ENCODE measurements around the gene MRPL28.
"Not testable (repeated sequence)": the region's sequence is repeated elsewhere in the genome, so short reads cannot be mapped to it uniquely, and the experiment has no call there.

The MRPL28 gene

DNA sequence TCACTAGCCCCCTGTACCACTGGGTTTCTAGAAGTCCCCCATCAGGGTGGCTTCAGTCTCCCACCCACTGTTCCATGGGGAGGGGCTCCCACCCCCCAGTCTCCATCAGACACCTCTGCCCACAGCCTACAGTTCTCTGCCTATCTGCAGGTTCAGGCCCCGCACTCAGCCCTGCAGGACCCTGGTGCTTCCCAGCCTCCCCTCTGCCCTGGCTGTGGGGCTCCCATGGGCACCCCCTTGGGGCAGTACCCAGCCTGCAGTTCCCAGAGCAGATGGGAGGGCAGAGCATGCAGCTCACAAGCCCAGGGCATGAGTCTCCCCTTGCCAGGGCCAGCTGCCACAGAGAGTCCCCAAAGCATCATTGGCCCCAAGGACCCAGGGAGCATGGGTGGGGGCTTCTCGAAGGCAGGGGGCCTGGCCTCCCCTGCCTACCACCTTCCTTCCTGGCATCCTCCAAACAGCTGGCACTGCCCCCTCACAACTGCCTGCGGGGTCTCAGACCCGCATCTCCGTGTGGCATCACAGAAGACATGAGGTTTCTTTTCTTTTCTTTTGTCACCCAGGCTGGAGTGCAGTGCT, 2.8 kb upstream of the MRPL28 start:
- no peak for DNase-seq

- no peak for DNase-seq
Observed at GRCh38 chr16:372302-372983, 2.1 kb upstream of the MRPL28 start.

DNA sequence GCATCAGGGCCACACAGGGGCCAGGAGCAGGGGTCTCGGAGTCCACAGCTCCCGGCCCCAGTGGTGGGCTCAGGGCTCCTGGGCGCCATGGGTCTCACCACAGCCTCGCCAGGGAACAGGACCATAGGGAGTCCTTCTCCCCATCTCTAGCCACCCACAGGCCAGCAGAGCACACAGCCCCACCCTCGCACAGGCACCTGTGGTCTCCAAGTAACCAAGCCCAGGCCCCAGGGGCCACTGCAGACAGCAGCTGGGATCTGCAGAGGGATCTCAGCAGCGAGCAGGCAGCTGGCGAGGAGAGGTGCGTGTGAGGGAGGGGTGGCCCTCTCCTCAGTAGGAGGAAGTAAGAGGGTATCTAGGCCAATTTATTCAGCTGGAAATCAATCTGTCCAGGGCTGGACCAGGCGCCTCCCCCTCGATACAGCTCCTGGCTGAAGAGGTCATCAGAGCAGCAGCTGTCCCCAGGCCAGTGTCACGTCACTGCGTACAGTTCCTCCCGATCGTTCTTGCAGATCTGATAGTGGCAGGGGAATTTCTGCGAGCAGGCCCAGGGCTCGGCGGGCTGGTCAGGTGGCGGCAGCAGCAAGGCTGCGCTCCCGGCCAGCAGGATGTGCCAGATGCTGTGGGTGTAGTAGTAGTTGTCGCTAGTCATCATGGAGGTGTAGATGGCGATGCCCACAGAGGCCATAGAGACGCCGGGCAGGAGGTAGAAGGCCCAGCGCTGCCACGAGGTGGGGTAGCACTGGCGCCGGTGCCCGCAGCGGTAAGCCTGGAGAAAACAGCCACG, 1.4 kb upstream of the MRPL28 start:
- no peak for DNase-seq

- DNase-seq, result no peak
Observed at GRCh38 chr16:370979-371514, 709 bp upstream of the MRPL28 start.

GRCh38 chr16:369866-370436, 387 bp downstream of the MRPL28 start:
- DNase-seq, result no peak

DNA sequence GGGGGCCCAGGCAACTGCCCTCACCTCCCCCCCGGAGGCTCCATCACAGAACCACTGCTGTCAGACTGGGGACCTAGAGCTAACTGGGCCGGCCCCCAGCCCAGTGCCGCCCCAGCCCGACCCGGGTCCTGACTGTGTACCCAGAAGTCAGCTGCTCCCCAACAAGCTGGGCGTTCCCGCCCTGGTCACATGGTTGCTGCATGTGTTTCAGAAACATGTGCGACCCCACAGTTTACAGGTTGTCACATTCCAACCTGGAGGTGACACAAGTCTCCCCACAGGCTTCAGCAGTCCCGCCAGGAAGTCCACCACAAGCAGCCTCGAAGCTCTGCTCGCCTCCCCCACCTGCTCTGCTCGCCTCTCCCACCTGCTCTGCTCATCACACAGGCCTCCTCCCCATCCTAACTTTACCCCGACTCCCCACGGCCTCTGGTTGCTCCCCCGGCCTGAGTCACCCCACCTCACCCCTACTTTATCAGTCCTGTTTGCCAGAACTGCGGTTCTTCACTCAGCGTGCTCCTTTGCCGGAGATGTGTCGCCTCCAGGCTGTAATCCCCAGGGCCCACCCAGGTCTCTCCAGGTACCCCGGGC, 968 bp downstream of the MRPL28 start:
- no peak for DNase-seq

GRCh38 chr16:368388-369158, 1.8 kb downstream of the MRPL28 start:
- DNase-seq, result no peak

GRCh38 chr16:367333-367903, 2.9 kb downstream of the MRPL28 start:
- no peak for DNase-seq

GRCh38 chr16:366476-366875, 3.9 kb downstream of the MRPL28 start:
- no peak for DNase-seq

DNA sequence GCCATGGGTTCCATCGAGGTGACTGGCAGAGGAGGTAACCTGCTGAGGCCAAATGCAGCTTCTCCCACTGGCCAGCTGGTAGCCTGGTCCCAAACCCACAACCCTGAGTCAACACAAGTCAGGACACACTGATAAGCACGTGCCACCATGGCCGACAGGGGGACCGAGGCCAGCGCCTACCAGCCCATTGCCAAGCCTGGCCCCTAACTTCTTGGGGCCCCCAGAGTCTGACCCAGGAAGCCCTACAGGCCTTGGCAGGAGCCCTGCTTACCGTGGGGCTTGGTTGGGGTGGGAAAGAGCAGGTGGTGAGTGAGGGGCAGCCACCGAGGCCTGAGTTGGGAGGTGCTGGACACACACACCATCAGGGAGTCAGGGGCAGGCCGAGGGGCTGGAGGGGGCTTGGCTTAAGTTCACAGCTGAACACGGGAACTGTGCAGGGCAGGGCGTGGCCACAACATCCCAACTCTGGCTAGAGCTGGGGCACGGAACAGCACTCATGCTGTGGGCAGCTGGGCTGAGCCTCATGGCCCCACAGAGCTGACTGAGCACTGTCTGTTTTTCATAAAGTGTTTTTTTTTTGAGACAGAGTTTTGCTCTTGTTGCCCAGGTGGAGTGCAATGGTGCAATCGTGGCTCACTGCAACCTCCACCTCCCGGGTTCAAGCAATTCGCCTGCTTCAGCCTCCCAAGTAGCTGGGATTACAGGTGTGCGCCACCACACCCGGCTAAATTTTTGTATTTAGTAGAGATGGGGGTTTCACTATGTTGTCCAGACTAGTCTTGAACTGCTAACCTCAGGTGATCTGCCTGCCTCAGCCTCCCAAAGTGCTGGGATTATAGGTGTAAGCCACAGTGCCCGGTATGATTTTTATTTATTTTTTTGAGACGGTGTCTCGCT, 5.5 kb downstream of the MRPL28 start:
- no peak for DNase-seq

DNA sequence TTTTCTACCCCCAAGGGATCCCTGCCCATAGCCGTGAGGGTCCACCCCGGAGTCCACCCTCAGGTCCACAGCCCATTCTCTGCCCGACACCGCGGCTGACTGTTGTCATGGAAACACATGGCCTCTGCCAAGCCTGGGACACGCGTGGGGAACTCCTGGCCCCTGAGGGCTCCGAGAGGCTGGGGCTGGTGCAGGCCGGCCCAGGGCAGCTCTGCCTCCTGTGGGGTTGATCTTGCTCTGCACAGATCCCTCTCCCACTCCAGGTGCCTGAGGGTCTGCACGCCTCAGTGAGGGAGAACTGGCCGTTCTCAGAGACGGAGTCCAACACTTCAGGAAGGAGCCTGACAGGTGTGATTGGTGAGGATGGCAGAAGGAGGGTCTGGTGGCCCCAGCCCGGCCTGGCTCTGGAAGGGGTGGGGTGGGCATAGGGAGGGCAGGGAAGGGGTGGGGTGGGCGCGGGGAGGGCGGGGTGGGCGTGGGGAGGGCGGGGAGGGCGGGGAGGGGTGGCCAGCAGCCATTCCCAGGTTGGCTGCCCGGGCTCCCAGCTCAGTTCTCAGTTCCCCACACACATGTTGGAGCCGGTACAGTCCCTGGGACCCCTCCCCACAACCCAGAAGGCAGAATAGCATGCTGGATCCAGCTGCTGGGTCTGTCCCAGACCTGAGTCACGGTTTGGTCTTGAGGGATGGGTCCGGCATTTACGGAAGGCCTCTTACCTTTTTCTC, 6.4 kb downstream of the MRPL28 start:
- no peak for DNase-seq

DNA sequence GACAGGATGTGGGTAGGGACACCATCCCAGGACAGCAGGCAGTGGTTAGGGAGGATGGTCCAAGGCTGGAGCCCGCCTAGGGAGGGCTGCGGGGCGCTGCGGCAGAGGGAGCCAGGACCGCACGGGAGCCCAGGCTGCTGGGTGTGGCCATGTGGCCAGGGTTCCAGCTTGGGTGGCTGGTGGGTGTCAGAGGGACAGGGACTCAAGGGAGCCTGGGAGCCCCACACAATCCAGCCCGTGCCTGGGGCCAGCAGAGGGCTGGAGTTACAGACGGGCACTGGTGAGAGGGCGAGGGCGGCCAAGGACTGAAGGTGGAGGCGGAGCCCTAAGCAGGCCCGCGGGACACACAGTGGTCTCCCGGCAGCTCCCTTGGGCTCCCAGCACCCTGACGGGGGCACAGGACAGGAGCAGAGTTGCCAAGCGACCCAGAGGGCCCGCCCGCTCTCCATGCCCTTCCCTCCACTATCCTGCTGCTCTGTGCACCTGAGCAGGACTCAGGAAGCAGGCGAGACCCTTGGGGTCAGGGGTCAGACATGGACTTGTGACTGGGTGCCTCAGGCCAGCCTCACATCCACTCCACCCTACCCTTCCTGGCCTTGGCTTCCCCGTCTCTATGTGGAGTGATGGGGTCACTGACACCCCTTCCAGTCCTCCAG, 7.1 kb downstream of the MRPL28 start:
- DNase-seq, result no peak

DNA sequence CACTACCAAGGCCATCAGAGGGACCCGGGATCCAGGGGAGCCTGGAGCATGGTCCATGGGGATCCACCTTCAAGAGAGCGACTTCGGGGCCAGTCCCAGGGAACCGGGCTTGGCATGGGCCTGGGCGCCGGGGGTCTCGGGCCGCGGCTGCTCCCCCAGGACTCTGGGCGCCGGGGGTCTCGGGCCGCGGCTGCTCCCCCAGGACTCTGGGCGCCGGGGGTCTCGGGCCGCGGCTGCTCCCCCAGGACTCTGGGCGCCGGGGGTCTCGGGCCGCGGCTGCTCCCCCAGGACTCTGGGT, 7.7 kb downstream of the MRPL28 start:
- DNase-seq, result not testable (repeated sequence)

DNA sequence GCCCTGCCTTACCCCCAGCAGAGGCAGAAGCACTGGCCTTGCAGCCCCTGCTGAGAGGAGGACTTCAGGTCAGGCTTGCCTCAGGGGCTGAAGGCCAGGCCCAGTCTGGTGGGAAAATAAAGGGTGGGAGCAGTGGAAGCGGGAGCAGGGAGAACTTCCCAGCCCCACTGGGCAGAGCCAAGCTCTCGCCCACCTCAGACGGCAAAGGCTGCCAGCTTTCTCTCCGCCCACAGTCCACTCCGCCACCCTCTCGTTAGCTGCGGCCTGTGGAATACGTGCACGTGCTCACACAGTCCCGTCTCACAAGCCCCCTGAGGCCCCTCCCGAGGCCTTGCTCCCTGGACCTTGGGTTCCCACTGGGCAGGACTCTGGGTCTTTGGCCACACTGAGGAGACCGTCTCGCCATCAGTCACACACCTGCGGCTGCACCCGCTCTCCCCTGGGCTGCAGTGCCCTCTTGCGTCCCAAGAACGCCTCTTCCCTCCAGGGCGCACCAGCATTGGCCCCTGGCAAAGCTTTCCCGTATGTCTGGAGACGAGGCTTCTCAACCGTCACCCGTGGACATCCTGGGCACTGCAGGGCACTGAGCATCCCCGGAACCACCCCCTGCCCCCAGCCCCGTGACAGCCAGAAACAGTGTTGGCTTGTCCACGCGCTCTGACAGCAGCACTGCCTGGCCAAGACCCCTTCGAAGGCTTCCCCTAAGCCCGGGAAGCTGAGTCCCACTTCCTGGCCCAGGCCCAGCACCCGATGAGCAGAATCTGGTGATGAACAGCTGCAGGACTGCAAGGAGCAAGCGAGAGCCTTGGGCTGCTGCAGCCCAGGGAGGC, 8.3 kb downstream of the MRPL28 start:
- peak; percentile 81 for DNase-seq

GRCh38 chr16:361341-361871, 8.9 kb downstream of the MRPL28 start:
- DNase-seq, result no peak

- DNase-seq, result no peak
Observed at GRCh38 chr16:360698-361336, 9.5 kb downstream of the MRPL28 start.

- no peak for DNase-seq
Observed at GRCh38 chr16:359871-360697, 10.3 kb downstream of the MRPL28 start.

Data from activated CD4-positive, alpha-beta T cell treated with anti-CD3 and anti-CD28 coated beads for 48 hours (primary cell).